ENCODE results near the gene DTHD1. TPM values are rescaled to one million over a fixed set of nuclear protein-coding genes. Genes with fewer than 3 reads are reported as not detected.

Gene DTHD1
- polyA plus RNA-seq, 1 donor (not counting 4 experiments of a cell fraction or from before 2014, with no cell fraction given), result not detected

DNA sequence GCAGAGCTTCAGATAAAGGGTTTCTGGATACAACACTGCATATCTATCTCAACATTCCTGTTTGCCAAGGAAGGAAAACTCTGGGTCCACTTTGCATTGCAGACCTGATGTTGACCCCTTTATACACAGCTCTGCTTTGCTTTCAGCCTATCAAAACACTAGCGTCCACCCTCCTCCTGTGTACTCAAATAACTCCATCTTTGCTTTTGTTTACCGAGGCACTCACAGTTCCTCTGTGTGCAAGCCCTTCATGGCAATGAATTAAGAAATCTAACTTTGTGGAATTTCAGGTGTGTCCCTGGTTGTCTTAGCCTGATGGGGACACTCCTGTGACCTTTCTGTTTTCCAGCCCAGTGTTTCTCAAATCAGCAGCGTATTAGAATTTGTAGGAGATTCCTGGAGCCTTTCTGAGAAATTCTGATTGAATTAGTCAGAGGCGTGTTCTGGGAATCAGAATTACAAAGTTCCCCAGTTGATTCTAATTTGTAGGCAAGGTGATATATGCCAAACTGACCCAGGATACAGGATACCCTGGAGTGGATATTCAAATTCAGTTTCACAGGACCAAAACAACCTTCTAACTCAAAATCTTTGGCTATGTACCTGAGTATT is 68.6 kb downstream of the DTHD1 start:
- no peak overlapping the region for H2AFZ ChIP-seq (ENCODE audit: control insufficient read depth, low read length)
- no peaks in the 10 kb centered on the region for H3K9me3 ChIP-seq (ENCODE audit: control insufficient read depth, low read depth, low read length)
- no peak for TF ChIP-seq EZH2 (IDR thresholded peaks at IDR 0.05; ENCODE audit: low read length)
- no peak overlapping the region for H3K9ac ChIP-seq (ENCODE audit: control insufficient read depth, extremely low read depth, insufficient read depth, low read length)
- no peak overlapping the region for H3K27ac ChIP-seq (ENCODE audit: control insufficient read depth, insufficient read depth, low read length)
- H3K36me3 ChIP-seq (ENCODE audit: control insufficient read depth in 2 of 2, extremely low read depth in 1 of 2, insufficient read depth in 2 of 2, low read length in 2 of 2), result no peaks in the 10 kb centered on the region
- H4K20me1 ChIP-seq (ENCODE audit: control insufficient read depth, extremely low read depth, insufficient read depth, low read length), result no peaks in the 10 kb centered on the region
- H3K4me1 ChIP-seq (ENCODE audit: control insufficient read depth, extremely low read depth, insufficient read depth, low read length), result no peaks in the 10 kb centered on the region
- dilution Hi-C loops (cut with MboI; ENCODE audit: extremely low pct_ligation_motif_present, low sequenced_read_pairs), result no loop called here
- H3K4me3 ChIP-seq (ENCODE audit: control insufficient read depth in 2 of 3, extremely low read depth in 1 of 3, insufficient read depth in 2 of 3, low read depth in 1 of 3, low read length in 3 of 3), result no peak overlapping the region
- no peaks in the 10 kb centered on the region for H3K79me2 ChIP-seq (ENCODE audit: control insufficient read depth, insufficient read depth, low read length)
- FAIRE-seq (no peak), DNase-seq (ENCODE audit: low read depth, low spot score) (no peak)
- H3K27me3 ChIP-seq (ENCODE audit: control insufficient read depth, extremely low read depth, insufficient read depth, low read length), result no peaks in the 10 kb centered on the region
- H3K9me1 ChIP-seq (ENCODE audit: control insufficient read depth, extremely low read depth, insufficient read depth, low read length), result no peaks in the 10 kb centered on the region
- H3K4me2 ChIP-seq (ENCODE audit: control insufficient read depth, extremely low read depth, insufficient read depth, low read depth, low read length), result no peak overlapping the region

DNA sequence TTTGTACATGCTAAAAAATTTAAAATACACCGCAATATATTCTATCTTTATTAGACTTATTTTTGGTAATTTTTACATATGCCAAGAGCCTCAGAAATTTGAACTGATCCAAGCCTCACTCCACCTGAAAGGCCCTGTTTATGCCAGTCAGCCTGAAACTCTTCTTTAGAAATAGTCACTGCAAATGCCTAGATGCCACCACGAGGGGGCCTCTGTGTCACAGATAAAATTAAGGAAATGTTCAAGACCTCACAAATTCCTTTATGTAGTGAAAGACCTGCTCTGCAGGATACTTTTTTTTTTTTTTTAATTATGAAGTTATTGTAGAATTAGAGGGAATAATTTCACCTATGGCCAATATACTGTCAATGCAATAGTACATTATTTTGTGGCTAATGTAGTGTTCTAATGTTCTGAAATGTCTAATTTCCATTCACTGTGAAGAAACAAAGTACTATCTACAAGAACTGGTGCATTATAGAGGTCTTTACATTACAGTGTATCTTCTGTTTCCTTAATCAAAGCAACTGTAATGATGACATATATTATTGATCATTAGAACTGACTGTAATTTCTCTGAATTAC is 69.8 kb downstream of the DTHD1 start:
- TF ChIP-seq, protein P1, sequence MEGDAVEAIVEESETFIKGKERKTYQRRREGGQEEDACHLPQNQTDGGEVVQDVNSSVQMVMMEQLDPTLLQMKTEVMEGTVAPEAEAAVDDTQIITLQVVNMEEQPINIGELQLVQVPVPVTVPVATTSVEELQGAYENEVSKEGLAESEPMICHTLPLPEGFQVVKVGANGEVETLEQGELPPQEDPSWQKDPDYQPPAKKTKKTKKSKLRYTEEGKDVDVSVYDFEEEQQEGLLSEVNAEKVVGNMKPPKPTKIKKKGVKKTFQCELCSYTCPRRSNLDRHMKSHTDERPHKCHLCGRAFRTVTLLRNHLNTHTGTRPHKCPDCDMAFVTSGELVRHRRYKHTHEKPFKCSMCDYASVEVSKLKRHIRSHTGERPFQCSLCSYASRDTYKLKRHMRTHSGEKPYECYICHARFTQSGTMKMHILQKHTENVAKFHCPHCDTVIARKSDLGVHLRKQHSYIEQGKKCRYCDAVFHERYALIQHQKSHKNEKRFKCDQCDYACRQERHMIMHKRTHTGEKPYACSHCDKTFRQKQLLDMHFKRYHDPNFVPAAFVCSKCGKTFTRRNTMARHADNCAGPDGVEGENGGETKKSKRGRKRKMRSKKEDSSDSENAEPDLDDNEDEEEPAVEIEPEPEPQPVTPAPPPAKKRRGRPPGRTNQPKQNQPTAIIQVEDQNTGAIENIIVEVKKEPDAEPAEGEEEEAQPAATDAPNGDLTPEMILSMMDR (optimal IDR thresholded peaks at IDR 0.05 in 1 of 3, IDR thresholded peaks at IDR 0.05 in 1 of 3, conservative IDR thresholded peaks at IDR 0.05 in 1 of 3; ENCODE audit: extremely low read depth in 1 of 3, insufficient read depth in 2 of 3, low read length in 3 of 3), result peak; percentile 56 to 73 (median 61)
- TF ChIP-seq EZH2 (IDR thresholded peaks at IDR 0.05; ENCODE audit: low read length), result no peak
- no peak overlapping the region for H3K9ac ChIP-seq (ENCODE audit: control insufficient read depth, extremely low read depth, insufficient read depth, low read length)
- H3K27me3 ChIP-seq (ENCODE audit: control insufficient read depth, extremely low read depth, insufficient read depth, low read length), result no peaks in the 10 kb centered on the region
- H2AFZ ChIP-seq (ENCODE audit: control insufficient read depth, low read length), result no peak overlapping the region
- no peaks in the 10 kb centered on the region for H3K9me1 ChIP-seq (ENCODE audit: control insufficient read depth, extremely low read depth, insufficient read depth, low read length)
- peak; percentile 68 for FAIRE-seq
- dilution Hi-C loops (cut with MboI; ENCODE audit: extremely low pct_ligation_motif_present, low sequenced_read_pairs), result no loop called here
- no peaks in the 10 kb centered on the region for H3K4me1 ChIP-seq (ENCODE audit: control insufficient read depth, extremely low read depth, insufficient read depth, low read length)
- no peak overlapping the region for H3K4me2 ChIP-seq (ENCODE audit: control insufficient read depth, extremely low read depth, insufficient read depth, low read depth, low read length)
- DNase-seq (ENCODE audit: low read depth, low spot score), result no peak
- no peaks in the 10 kb centered on the region for H3K79me2 ChIP-seq (ENCODE audit: control insufficient read depth, insufficient read depth, low read length)
- H3K9me3 ChIP-seq (ENCODE audit: control insufficient read depth, low read depth, low read length), result no peaks in the 10 kb centered on the region
- H3K36me3 ChIP-seq (ENCODE audit: control insufficient read depth in 2 of 2, extremely low read depth in 1 of 2, insufficient read depth in 2 of 2, low read length in 2 of 2), result no peaks in the 10 kb centered on the region
- H3K4me3 ChIP-seq (ENCODE audit: control insufficient read depth in 2 of 3, extremely low read depth in 1 of 3, insufficient read depth in 2 of 3, low read depth in 1 of 3, low read length in 3 of 3), result no peak overlapping the region
- H3K27ac ChIP-seq (ENCODE audit: control insufficient read depth, insufficient read depth, low read length), result no peak overlapping the region
- no peaks in the 10 kb centered on the region for H4K20me1 ChIP-seq (ENCODE audit: control insufficient read depth, extremely low read depth, insufficient read depth, low read length)

Measured in keratinocyte (primary cell).